Measurements from ENCODE around the gene GINS2.
A peak's percentile ranks its signal among the peaks of the same experiment; 100 is the strongest.

The GINS2 gene

DNA sequence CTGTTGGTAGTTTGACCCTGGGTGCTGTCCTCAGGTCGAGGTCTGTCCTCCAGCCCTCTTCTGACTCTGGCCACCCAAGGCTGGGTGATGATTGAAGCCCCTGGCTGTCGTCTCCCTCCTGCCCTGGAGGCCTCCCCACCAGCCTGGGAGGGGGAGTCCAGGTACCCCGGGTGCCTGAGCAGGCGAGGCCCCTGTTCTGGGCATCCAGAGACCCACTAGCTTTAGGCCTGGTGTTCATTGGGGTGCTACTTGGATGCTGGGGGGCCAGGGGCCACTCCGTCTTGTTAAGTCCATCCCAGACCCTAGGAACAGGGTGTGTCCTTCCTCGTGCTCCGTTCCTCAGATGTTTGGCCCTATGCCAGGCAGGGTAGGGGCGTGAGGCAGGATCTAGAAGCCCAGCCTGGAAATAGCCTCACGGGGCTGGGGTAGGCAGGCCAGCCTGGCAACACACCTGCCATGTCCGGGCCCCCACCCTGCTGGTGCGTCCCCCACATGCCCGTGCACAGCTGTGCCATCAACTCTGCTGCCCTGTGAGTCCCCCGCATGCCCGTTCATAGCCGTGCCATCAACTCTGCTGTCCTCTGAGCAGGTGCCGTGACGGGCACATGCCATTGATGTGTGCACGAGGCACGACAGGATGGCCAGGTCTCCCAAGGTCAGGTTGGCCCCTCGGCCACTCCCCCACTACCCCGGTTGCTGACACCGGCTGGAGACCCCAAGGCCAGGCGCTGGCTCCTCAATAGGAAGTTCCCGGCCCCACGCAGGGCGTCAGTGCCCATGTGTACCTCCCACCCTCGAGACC lies 36.9 kb downstream of the GINS2 start:
- DNase-seq, result peak; percentile 65

GRCh38 chr16:85650844-85651628 lies 37.7 kb downstream of the GINS2 start:
- peak; percentile 74 for DNase-seq

GRCh38 chr16:85650135-85650843 lies 38.5 kb downstream of the GINS2 start:
- no peak for DNase-seq

DNA sequence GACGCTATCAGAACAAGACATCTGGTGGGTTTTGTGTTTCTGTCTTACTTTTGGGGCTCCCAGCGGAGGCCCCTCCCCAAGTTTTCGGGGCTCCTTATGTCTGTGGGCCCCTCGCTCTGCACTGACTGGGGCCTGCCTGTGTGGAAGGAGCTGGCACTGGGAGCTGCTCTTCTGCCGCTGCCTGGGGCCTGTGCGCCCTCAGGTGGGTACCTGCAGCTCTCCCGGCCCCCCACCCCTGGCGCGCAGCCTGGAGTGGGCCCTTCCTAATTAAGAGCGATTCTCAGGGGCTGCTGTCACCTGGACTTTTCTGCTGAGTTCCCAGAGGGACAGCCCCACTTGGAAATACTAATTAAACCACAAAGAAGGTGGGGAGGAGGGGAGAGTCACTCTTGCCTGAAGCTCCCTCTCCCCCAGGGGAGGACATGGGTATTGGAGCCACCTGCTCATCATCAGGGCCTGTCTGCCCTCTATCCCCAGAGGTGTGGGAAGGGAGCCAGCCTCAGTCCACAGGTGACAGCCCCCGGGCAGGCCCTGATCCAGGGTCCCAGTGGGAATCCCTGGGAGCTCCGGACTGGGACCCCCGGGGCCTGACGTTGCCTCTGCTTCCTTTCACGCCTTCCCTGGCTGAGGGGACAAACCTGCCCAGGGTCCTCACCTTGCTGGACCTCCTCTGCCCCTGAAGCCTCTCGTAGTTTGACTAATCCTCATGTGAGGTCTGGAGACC lies 39.2 kb downstream of the GINS2 start:
- no peak for DNase-seq

DNA sequence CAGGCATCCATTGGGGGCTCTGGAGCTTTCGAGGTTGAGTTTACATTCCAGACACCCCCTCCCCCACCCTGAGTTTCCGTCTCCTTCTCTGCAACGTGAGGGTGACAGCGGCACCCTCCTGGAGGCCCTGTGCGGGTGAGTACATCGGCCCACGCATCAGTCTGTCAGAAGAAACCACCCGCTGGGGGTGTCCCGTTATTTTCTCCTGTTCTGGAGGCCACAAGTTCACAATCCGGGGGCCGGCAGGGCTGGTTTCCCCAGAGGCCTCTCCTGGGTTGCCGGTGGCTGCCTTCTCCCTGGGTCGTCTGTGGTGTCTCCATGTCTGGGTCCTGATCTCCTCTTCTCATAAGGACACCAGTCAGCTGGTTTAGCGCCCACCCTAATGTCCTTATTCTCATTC lies 39.9 kb downstream of the GINS2 start:
- no peak for DNase-seq

DNA sequence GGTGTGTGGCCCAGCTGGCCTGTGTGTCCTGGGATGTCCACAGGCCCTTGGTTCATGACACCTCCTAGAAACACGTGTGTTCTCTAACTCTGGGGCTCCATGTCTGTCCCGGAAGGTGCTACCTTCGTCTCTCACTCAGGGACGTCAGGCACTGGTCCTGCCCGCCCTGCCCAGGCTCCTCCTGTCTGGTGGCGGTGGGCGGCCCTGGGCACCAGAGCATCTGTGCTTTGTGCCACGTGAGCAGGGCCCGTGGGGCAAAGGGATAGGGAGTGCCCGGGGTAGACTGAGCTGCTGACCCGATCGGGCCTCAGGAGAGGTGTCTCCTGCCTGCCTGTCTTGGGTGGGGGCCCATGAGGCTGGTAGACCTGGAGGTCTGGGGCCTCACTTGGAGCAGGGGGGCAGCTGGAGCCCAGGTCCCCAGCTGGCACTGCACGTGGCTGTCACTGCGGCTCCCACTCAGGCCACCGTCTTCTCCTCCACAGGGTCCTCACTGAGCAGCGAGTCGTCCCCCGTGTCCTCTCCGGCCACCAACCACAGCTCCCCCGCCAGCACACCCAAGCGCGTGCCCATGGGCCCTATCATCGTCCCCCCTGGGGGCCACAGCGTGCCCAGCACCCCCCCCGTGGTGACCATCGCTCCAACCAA lies 40.6 kb downstream of the GINS2 start:
- DNase-seq, result no peak

DNA sequence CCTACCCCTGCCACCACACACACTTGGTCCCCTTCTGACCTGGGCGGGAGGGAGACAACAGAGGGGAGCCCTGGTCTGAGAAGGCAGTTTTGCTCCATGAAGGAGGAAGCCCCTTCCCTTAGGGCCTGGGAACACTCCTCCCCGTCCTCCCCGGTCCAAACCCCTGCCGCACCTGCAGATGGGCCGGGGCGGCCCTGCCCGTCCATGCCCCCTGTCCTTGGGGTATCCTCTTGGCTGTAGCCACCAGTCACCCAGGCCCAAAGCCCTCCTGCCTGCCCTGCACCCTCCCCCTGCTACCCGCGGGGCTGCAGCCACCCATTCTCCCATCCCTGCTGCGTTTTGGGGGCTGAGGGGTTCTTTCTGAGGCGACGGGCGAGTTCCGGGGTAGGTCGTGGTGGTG lies 41.8 kb downstream of the GINS2 start:
- no peak for DNase-seq

GRCh38 chr16:85646358-85646907 lies 42.3 kb downstream of the GINS2 start:
- no peak for DNase-seq

DNA sequence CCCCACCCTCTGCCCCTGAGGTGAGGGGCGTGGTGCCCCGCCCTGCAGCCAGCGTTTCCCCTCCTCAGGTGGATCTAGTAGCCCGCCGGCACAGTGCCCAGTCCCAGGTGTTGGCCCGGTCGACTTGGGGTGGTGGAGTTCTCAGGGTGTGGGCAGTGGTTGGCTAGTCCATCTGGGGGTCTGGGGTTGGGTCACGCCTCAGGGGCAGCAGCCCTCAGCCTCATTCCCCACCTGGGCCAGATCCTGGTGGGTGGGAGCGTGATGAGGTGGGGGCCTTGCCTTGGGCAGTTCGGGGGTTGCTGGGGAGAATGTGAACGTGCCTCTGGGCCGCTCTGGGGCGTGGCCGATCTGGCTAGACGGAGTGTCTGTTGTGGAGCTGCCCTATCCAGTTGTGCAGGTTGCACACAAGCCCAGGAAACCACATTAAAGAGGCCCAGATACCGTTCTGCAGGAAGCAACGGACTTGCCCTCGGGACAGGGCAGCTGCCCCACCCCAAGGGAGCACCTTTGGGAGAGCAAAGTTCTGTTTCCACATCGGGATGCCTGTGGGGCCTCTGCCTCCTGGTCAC lies 43.6 kb downstream of the GINS2 start:
- no peak for DNase-seq

GRCh38 chr16:85644093-85644712 lies 44.6 kb downstream of the GINS2 start:
- DNase-seq, result no peak

DNA sequence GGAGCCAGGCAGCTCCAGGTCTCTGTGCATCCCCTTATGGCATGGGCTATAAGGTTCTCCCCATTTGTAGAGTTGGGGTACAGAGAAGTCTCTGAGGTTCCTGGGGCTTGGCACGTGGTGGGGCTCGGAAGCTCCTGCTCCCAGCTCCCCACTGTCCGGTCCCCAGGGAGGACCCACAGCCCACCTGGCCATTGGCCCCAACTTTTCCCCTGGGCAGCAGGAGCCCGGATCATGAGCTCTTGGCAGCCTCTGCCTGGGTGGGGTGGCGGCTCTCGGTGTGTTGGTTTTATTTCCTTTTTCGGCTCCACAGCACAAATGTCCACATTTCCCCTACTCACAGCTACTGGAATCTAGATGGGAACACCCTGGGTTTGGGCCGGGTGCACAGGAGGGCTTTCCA lies 45.1 kb downstream of the GINS2 start:
- no peak for DNase-seq

- DNase-seq, result no peak
These were observed 45.9 kb downstream of the GINS2 start for GRCh38 chr16:85642762-85643358.

DNA sequence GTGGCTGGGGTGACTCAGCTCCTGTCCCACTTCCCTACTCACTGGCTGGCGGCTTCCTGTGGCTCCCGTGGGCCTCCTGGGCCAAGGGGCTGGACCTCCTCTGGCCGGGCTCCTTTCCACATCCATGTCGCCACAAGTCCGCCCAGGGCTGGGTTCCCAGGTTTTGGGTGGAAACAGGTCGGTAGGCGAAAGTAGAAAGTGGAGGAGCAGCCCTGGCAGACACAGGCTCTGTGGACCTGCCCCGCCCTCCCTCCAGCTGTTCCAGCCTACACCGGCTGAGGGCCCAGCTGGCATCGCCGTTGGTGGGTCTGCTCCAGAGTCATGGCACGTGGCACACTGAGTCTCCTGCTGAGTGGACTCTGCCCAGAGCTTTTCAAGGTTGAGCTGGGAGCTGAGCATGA lies 47.0 kb downstream of the GINS2 start:
- DNase-seq, result peak; percentile 71

DNA sequence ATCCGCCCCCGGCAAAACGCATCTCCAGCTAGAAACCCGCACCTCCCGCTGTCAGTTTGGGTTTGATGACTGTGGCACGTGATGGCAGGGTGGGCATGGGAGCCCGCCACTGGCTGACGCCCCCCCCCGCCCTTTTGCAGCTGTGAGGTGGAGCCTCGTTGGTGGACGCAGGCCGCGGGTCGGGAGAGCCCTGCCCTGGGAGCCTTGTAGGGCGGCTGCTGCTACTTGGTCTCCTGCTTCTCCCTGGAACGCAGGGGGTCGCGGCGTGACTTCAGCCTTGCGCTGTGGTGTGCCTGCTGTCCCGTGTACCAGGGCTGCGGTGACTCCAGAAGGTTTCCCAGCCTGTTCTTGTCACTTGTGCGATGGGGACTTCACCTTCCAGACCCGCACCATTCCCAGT lies 47.4 kb downstream of the GINS2 start:
- DNase-seq, result no peak

GRCh38 chr16:85640585-85640984 lies 48.2 kb downstream of the GINS2 start:
- DNase-seq, result no peak

DNA sequence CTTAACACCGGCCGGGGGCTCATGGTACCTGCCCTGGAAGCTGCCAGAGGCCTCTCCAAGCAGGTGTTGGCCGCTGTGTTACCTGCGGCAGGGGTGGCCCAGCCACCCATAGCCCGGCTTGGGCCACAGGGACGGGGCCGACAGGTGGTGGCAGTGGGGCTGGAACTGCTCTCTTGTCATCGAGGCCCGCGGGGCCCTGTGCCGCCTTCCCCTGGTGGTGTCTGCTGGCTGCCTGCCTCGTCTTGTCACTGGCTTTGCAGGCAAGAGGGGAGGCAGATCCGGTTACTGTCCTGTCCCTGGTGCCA lies 48.5 kb downstream of the GINS2 start:
- DNase-seq, result no peak

GRCh38 chr16:85639529-85640253 lies 49.1 kb downstream of the GINS2 start:
- peak; percentile 65 for DNase-seq

- no peak for DNase-seq
These were observed 49.9 kb downstream of the GINS2 start for GRCh38 chr16:85638695-85639409.

DNA sequence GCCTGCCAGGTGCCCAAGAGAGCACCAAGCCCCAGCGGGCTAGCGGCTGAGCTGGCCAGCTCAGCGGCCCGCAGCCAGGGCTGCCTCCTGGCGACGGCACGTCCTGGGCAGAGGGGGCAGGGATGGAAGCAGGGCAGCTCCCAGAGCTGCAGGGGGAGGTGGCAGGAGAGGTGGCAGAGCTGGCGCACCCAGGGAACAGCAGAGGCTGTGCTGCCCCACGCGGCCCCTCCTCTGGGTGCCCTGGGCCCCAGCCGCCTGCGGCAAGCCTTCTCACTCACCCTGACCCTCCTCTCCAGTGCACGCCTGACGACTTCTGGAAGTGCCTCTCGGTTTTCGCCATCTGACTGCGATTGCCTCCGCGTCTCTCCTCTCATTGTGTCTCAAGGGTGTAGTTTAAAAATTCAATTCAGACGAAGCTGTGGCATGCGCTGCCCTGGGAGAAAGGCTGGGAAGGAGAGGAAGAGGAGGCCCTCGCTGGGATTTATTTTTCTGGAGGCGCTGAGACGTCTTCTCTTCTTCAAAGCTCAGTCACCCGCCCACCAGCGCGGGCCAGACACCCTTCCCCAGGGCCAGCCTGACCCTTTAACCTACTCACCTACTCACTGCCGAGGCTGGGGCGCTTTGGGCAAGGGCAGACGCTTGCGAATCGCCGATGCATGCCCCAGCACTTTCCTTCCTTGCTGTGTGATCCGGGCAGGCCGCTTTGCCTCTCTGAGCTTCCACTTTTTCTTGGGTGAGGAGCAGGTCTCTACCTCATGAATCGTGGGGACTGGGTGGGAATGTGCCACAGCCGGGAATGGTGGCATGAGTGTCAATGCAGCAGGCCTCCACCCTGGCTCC lies 50.7 kb downstream of the GINS2 start:
- no peak for DNase-seq

Data from right hindlimb (tissue), 1 donor.